ENCODE measurements around the gene RBFA. TPM values are rescaled to one million over a fixed set of nuclear protein-coding genes. Genes with fewer than 3 reads are reported as not detected.

Gene RBFA
- total and polyA plus RNA-seq, 4 donors = 16.1 to 32.1 (median 23.4) TPM

- 97 to 98% methylated on average over 3 of the region's 3 CpGs for WGBS, 2 donors
- H3K4me3 ChIP-seq = no peak overlapping the region
- TF ChIP-seq CTCF (IDR thresholded peaks at IDR 0.05; ENCODE audit: control extremely low read depth, extremely low read depth) = no peak
- H3K27ac ChIP-seq (ENCODE audit: low read depth in 1 of 2, low read length in 1 of 2) = no peak overlapping the region
- H3K27me3 ChIP-seq (ENCODE audit: control insufficient read depth in 3 of 3, insufficient read depth in 3 of 3, low read length in 2 of 3) = no peaks in the 10 kb centered on the region
- peaks cover 3 to 28% (median 24%) of the 10 kb centered on the region in 4 donors for H3K36me3 ChIP-seq (ENCODE audit: control insufficient read depth in 4 of 4, insufficient read depth in 4 of 4, low read length in 4 of 4)
- peaks cover 0 to 6% (median 4%) of the 10 kb centered on the region in 5 donors for H3K4me1 ChIP-seq (ENCODE audit: control insufficient read depth in 5 of 5, insufficient read depth in 5 of 5, low read length in 5 of 5)
- DNase-seq (no peak), ATAC-seq (ENCODE audit: insufficient read depth, low FRiP score) (no peak)
- no peak overlapping the region for H3K9ac ChIP-seq (ENCODE audit: insufficient read depth in 1 of 2, low read length in 2 of 2)
- no peaks in the 10 kb centered on the region for H3K9me3 ChIP-seq (ENCODE audit: control insufficient read depth in 4 of 4, insufficient read depth in 3 of 4, low read length in 3 of 4)
Measured at GRCh38 chr18:80040515-80040914, 6.3 kb downstream of the RBFA start.

GRCh38 chr18:80041424-80041823 is 7.2 kb downstream of the RBFA start:
- Histone ChIP-seq H3K4me1 (ENCODE audit: control insufficient read depth in 5 of 5, insufficient read depth in 5 of 5, low read length in 5 of 5) (peaks cover 0 to 4% (median 0%) of the 10 kb centered on the region in 5 donors), H3K4me3 (no peak overlapping the region), H3K36me3 (ENCODE audit: control insufficient read depth in 4 of 4, insufficient read depth in 4 of 4, low read length in 4 of 4) (peaks cover 3 to 29% (median 28%) of the 10 kb centered on the region in 4 donors), H3K27ac (ENCODE audit: low read depth in 1 of 2, low read length in 1 of 2) (no peak overlapping the region), H3K9me3 (ENCODE audit: control insufficient read depth in 4 of 4, insufficient read depth in 3 of 4, low read length in 3 of 4) (no peaks in the 10 kb centered on the region), H3K27me3 (ENCODE audit: control insufficient read depth in 3 of 3, insufficient read depth in 3 of 3, low read length in 2 of 3) (no peaks in the 10 kb centered on the region), H3K9ac (ENCODE audit: insufficient read depth in 1 of 2, low read length in 2 of 2) (no peak overlapping the region)
- ATAC-seq (ENCODE audit: insufficient read depth, low FRiP score) (no peak), DNase-seq (no peak)
- TF ChIP-seq CTCF (IDR thresholded peaks at IDR 0.05; ENCODE audit: control extremely low read depth, extremely low read depth) = no peak
- 86 to 91% methylated on average over 11 of the region's 11 CpGs for WGBS, 2 donors

GRCh38 chr18:80042785-80043184 is 8.6 kb downstream of the RBFA start:
- Histone ChIP-seq H3K9ac (ENCODE audit: insufficient read depth in 1 of 2, low read length in 2 of 2) (no peak overlapping the region), H3K27ac (ENCODE audit: low read depth in 1 of 2, low read length in 1 of 2) (no peak overlapping the region), H3K4me3 (no peak overlapping the region), H3K4me1 (ENCODE audit: control insufficient read depth in 5 of 5, insufficient read depth in 5 of 5, low read length in 5 of 5) (peaks cover 0 to 4% (median 0%) of the 10 kb centered on the region in 5 donors), H3K9me3 (ENCODE audit: control insufficient read depth in 4 of 4, insufficient read depth in 3 of 4, low read length in 3 of 4) (no peaks in the 10 kb centered on the region), H3K27me3 (ENCODE audit: control insufficient read depth in 3 of 3, insufficient read depth in 3 of 3, low read length in 2 of 3) (no peaks in the 10 kb centered on the region), H3K36me3 (ENCODE audit: control insufficient read depth in 4 of 4, insufficient read depth in 4 of 4, low read length in 4 of 4) (peaks cover 3 to 30% (median 25%) of the 10 kb centered on the region in 4 donors)
- DNase-seq = no peak
- no peak for TF ChIP-seq CTCF (IDR thresholded peaks at IDR 0.05; ENCODE audit: control extremely low read depth, extremely low read depth)
- no peak for ATAC-seq (ENCODE audit: insufficient read depth, low FRiP score)
- 89 to 93% methylated on average over 4 of the region's 4 CpGs for WGBS, 2 donors

GRCh38 chr18:80044072-80044471 is 9.8 kb downstream of the RBFA start:
- no peak for DNase-seq
- WGBS, 2 donors = 95 to 98% methylated on average over 11 of the region's 11 CpGs
- no peak for ATAC-seq (ENCODE audit: insufficient read depth, low FRiP score)
- no peak overlapping the region for H3K27ac ChIP-seq (ENCODE audit: low read depth in 1 of 2, low read length in 1 of 2)
- TF ChIP-seq CTCF (IDR thresholded peaks at IDR 0.05; ENCODE audit: control extremely low read depth, extremely low read depth) = no peak
- H3K9me3 ChIP-seq (ENCODE audit: control insufficient read depth in 4 of 4, insufficient read depth in 3 of 4, low read length in 3 of 4) = no peaks in the 10 kb centered on the region
- peaks cover 0 to 2% (median 0%) of the 10 kb centered on the region in 5 donors for H3K4me1 ChIP-seq (ENCODE audit: control insufficient read depth in 5 of 5, insufficient read depth in 5 of 5, low read length in 5 of 5)
- H3K36me3 ChIP-seq (ENCODE audit: control insufficient read depth in 4 of 4, insufficient read depth in 4 of 4, low read length in 4 of 4) = peaks cover 5 to 35% (median 31%) of the 10 kb centered on the region in 4 donors
- H3K4me3 ChIP-seq = no peak overlapping the region
- H3K27me3 ChIP-seq (ENCODE audit: control insufficient read depth in 3 of 3, insufficient read depth in 3 of 3, low read length in 2 of 3) = no peaks in the 10 kb centered on the region
- H3K9ac ChIP-seq (ENCODE audit: insufficient read depth in 1 of 2, low read length in 2 of 2) = no peak overlapping the region
